ENCODE data around the gene ITGA5. TPM values are rescaled to one million over a fixed set of nuclear protein-coding genes. Genes with fewer than 3 reads are reported as not detected.

Gene ITGA5
- total RNA-seq, 1 experiment from 2014 or later: 8.0 TPM

GRCh38 chr12:54398218-54398617, 20.8 kb downstream of the ITGA5 start:
- intact Hi-C loops (cut with micrococcal nuclease; ENCODE audit: unreplicated experiment): no loop called here
- Mint-ChIP-seq H3K4me1 (ENCODE audit: low read depth, unreplicated experiment) (no peaks in the 10 kb centered on the region), H3K9me3 (ENCODE audit: low read depth, unreplicated experiment) (no peaks in the 10 kb centered on the region), H3K27me3 (ENCODE audit: unreplicated experiment) (peaks cover 5% of the 10 kb centered on the region), H3K4me3 (ENCODE audit: low read depth, unreplicated experiment) (no peak overlapping the region), H3K27ac (ENCODE audit: unreplicated experiment) (no peak overlapping the region), H3K36me3 (ENCODE audit: insufficient read depth, unreplicated experiment) (no peaks in the 10 kb centered on the region)
- CTCF ChIA-PET: interaction anchor here (0.7 to 2.3 kb wide), 3 partner anchors 18 to 54 kb away, joined by 6 to 145 read pairs (median 14); no protein-coding TSS in a partner anchor
- DNase-seq: no peak
- no peak for TF ChIP-seq CTCF (IDR thresholded peaks at IDR 0.05; ENCODE audit: unreplicated experiment)
- BruUV-seq (replicated peaks): no TSS peak

- Mint-ChIP-seq H3K27me3 (ENCODE audit: unreplicated experiment) (peaks cover 15% of the 10 kb centered on the region), H3K27ac (ENCODE audit: unreplicated experiment) (no peak overlapping the region), H3K4me1 (ENCODE audit: low read depth, unreplicated experiment) (no peaks in the 10 kb centered on the region), H3K9me3 (ENCODE audit: low read depth, unreplicated experiment) (no peaks in the 10 kb centered on the region), H3K4me3 (ENCODE audit: low read depth, unreplicated experiment) (no peak overlapping the region), H3K36me3 (ENCODE audit: insufficient read depth, unreplicated experiment) (no peaks in the 10 kb centered on the region)
- intact Hi-C loops (cut with micrococcal nuclease; ENCODE audit: unreplicated experiment): no loop called here
- no peak for TF ChIP-seq CTCF (IDR thresholded peaks at IDR 0.05; ENCODE audit: unreplicated experiment)
- no TSS peak for BruUV-seq (replicated peaks)
- CTCF ChIA-PET: interaction anchor here (0.5 to 0.6 kb wide), 2 partner anchors 38 to 42 kb away, joined by 3 read pairs; no protein-coding TSS in a partner anchor
- no peak for DNase-seq
Observed at GRCh38 chr12:54397157-54397556, 21.9 kb downstream of the ITGA5 start.

GRCh38 chr12:54395545-54395944, 23.5 kb downstream of the ITGA5 start:
- H3K27ac Mint-ChIP-seq (ENCODE audit: unreplicated experiment): no peak overlapping the region
- no TSS peak for BruUV-seq (replicated peaks)
- H3K27me3 Mint-ChIP-seq (ENCODE audit: unreplicated experiment): peaks cover 26% of the 10 kb centered on the region
- intact Hi-C loops (cut with micrococcal nuclease; ENCODE audit: unreplicated experiment): no loop called here
- no peak for DNase-seq
- H3K4me1 Mint-ChIP-seq (ENCODE audit: low read depth, unreplicated experiment): no peaks in the 10 kb centered on the region
- CTCF ChIA-PET: interaction anchor here (0.5 to 1.5 kb wide), 3 partner anchors 8 to 597 kb away, joined by 3 to 4 read pairs (median 3); no protein-coding TSS in a partner anchor
- TF ChIP-seq CTCF (IDR thresholded peaks at IDR 0.05; ENCODE audit: unreplicated experiment): no peak
- no peaks in the 10 kb centered on the region for H3K36me3 Mint-ChIP-seq (ENCODE audit: insufficient read depth, unreplicated experiment)
- no peak overlapping the region for H3K4me3 Mint-ChIP-seq (ENCODE audit: low read depth, unreplicated experiment)
- H3K9me3 Mint-ChIP-seq (ENCODE audit: low read depth, unreplicated experiment): no peaks in the 10 kb centered on the region

DNA sequence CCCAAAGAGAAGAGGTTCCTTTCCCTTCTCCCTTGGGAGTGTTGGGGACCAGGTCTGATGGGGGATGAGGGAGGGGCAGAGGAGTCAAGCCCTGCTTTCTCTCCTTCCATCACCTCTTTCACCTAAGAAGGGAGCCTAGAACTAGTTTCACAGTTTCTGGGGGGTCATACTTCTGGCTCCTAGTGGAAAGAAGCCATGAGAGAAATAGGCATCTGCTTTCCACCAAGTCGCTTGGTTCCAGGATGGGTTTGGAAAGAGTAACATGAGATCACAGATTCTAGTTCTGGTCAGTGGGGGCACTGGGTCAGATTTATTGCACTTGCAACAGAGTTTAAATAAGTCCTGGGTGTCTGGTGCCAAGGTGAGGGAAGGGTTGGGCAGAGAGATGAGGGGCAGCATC, 24.1 kb downstream of the ITGA5 start:
- CTCF ChIA-PET: interaction anchor here (0.9 to 1.5 kb wide), 2 partner anchors 9 to 45 kb away, joined by 3 to 4 read pairs; no protein-coding TSS in a partner anchor
- intact Hi-C loops (cut with micrococcal nuclease; ENCODE audit: unreplicated experiment): no loop called here

More for the DNA sequence above, 24.1 kb downstream of the ITGA5 start:
- no peak for DNase-seq
- Mint-ChIP-seq H3K4me3 (ENCODE audit: low read depth, unreplicated experiment) (no peak overlapping the region), H3K36me3 (ENCODE audit: insufficient read depth, unreplicated experiment) (no peaks in the 10 kb centered on the region), H3K27ac (ENCODE audit: unreplicated experiment) (no peak overlapping the region), H3K4me1 (ENCODE audit: low read depth, unreplicated experiment) (no peaks in the 10 kb centered on the region), H3K27me3 (ENCODE audit: unreplicated experiment) (peaks cover 26% of the 10 kb centered on the region), H3K9me3 (ENCODE audit: low read depth, unreplicated experiment) (no peaks in the 10 kb centered on the region)
- no peak for TF ChIP-seq CTCF (IDR thresholded peaks at IDR 0.05; ENCODE audit: unreplicated experiment)
- BruUV-seq (replicated peaks): no TSS peak
